Urinary bladder (tissue), 4 donors: ENCODE data around the gene HLA-DRA. TPM values are rescaled to one million over a fixed set of nuclear protein-coding genes. Genes with fewer than 3 reads are reported as not detected.
"Not testable (repeated sequence)": the region's sequence is repeated elsewhere in the genome, so short reads cannot be mapped to it uniquely, and the experiment has no call there.

Experiments used
- DNase-seq: peaks from one replicate; pipeline ENCODE4 v3.0.0-alpha.2; 2015; ENCODE audit errors: extremely low spot score
- H3K27ac ChIP-seq: one replicate; pipeline ENCODE4 v1.5.1; 2013; ENCODE audit warnings: low read depth, mild to moderate bottlenecking, moderate library complexity
- H3K36me3 ChIP-seq: one replicate; pipeline ENCODE4 v1.6.1; 2013; ENCODE audit warnings: mild to moderate bottlenecking, moderate library complexity; ENCODE audit not compliant: insufficient read depth
- H3K4me1 ChIP-seq: one replicate; pipeline ENCODE4 v1.6.1; 2013; ENCODE audit warnings: mild to moderate bottlenecking, moderate library complexity; ENCODE audit not compliant: insufficient read depth
- H3K4me3 ChIP-seq: one replicate; pipeline ENCODE4 v1.5.1; 2013; ENCODE audit warnings: low read depth, low read length
- WGBS: extraction: QIAGEN DNeasy Blood & Tissue Kit; methylation state at CpG from one replicate; pipeline ENCODE4 v1.1.7; 2013; 5-methylcytosine and 5-hydroxymethylcytosine counted together
- polyA plus RNA-seq: library from polyadenylated mRNA; stranded (reverse); fragments of 200-250 nt; gene quantifications from one replicate; pipeline ENCODE4 v1.2.3, GENCODE V29; 2013
- total RNA-seq: library from RNA; depleted of rRNA; stranded (reverse); fragments of >200 nt; gene quantifications from one replicate; pipeline ENCODE4 v1.2.3, GENCODE V29; 2014
- donor health status: healthy with polysubstance abuse.
- donor health status: healthy.

Gene HLA-DRA
- total and polyA plus RNA-seq, 2 donors = 93.9 to 272 TPM

DNA sequence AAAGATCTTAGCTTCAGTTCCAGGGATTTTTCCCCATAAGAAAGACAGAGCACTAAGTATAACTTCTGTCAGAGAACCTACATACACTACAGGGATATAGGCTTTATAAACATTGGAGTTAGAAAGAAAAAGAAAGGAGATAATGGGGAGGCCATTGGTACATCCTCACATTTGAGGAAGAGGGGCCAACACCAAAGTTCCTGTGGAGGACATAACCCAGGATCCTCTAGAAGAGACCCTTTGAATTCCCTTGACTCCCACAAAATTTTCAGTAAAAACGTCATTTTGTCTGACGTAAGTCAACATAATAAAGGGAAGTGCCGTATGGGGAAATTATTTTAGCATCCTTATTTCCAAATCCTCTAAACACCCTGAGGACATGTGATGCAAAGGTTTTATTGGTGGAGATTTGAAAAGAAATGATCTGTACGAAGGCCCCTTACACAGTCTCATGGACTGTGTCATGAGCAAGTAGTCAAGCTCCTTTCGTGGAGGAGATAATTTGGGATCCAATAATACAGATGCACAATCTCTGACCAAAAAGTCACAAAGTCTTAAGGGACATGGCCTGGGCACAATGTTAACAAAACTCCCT lies 33.2 kb downstream of the HLA-DRA start:
- Histone ChIP-seq H3K36me3 (no peaks in the 10 kb centered on the region), H3K4me3 (no peak overlapping the region), H3K27ac (no peak overlapping the region), H3K4me1 (no peaks in the 10 kb centered on the region)
- WGBS = 52% methylated on average over 5 of the region's 5 CpGs
- DNase-seq = no peak

DNA sequence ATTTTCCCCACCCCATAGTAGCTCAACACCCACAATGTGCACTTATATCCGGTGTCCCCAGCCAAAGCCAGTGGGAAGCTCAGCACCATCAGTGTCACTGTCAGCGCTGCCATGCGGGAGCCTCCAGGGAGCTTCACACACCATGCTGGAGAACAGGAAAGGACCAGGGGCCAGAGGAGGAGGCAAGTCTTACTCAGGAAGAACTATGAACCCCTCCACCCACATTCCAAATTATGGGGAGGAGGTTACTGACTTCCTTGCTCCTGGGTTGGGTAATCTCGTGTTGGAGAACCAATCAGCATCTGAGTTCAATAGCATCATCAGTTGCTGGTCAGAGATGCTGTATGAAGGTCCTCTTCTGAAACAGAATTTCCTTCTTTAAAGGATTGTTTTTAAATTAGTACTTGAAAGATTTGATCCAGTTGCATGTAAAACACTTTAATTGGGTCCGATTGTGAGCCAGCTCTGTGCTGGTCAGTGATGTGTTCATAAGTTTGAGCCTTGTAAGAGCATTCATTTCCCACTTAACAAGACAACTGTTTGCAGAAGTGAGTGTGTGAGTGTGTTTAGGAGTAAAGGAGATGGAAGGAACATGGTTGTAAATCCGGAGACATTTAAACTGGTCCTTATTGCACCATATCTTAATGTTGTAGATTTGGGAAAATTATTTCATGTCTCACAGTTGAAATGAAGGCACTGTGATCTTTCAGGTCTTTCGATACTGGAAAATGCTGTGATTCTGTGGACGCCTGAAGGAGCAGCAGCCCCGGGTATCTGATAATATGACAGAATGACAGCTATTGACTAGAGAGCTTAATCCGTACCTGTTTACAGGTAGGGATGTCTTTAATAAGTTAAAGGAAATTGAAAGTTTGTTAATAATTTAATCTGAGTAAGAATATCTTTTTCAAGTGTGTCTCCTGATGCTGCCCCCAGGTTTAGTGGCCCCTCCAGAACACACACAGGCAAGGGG lies 34.0 kb downstream of the HLA-DRA start:
- WGBS = 48% methylated on average over 10 of the region's 10 CpGs
- not testable (repeated sequence) for H3K27ac ChIP-seq, H3K36me3 ChIP-seq, H3K4me3 ChIP-seq, H3K4me1 ChIP-seq, DNase-seq

DNA sequence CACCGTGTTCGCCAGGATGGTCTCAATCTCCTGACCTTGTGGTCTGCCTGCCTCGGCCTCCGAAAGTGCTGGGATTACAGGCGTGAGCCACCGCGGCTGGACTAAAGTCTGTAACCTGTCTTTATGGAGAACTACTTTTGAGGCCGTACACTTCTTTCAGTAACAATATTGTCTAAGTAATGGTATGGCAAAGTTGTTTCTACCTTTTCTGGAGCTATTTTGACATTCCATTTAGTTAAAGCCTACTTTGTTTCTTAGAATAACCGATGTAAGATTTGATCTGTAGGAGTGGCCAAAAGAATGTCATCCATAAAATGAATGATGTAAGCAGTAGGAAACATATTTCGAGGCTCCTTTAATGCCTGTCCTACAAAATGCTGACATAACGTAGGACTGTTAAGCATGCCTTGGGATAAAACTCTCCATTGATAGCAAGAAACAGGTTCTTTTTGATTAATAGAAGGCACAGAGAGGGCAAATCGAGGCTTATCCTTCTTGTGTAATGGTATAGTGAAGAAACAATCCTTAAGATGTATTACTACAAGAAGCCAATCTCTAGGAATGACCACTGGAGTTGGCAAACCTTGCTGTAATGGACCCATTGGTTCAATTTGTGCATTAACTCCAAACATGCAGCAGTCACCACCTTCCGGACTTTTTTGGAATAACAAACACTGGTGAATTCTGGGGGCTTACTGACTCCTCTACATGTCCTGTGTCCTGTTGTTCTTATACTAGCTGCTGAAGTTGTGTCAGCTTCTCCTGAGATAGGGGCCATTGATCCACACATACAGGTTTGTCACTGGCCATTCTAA lies 35.9 kb downstream of the HLA-DRA start:
- Histone ChIP-seq H3K4me1 (no peaks in the 10 kb centered on the region), H3K4me3 (no peak overlapping the region), H3K27ac (no peak overlapping the region), H3K36me3 (no peaks in the 10 kb centered on the region)
- no peak for DNase-seq
- 72% methylated on average over 13 of the region's 13 CpGs for WGBS

DNA sequence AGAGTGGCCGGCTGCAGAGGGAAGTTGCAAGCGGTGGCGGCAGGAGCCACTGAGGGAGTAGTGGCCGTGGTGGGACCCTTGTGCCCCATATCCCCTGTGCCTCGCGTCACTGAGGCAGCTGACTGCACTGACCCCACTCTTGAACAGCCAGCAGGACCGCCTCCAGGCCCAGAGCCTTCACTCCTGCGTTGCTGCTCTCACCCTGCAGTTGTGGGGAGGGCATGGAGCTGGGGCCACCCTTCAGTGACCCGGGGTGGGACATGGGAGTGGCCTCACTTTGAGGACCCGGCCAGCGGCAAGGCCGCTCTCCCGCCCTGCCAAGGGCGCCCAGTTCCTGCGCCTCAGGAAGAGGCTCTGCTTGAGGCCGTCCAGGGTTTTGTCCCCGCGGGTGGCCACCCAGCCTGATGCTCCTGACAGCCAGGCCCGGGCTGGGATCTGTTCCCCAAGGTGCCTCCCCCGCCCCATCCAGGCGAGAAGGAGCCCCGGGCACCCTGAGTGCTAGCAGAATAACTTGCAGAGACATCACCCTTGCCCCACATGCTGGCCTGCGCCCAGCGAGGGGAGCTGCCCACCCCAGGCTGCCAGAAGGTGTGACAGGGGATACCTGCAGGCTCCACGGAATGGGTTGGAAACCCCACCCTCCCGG lies 44.4 kb downstream of the HLA-DRA start:
- WGBS = 69% methylated on average over 26 of the region's 26 CpGs
- DNase-seq = no peak
- H3K36me3 ChIP-seq = no peaks in the 10 kb centered on the region
- no peak overlapping the region for H3K4me3 ChIP-seq
- no peak overlapping the region for H3K27ac ChIP-seq
- no peaks in the 10 kb centered on the region for H3K4me1 ChIP-seq

DNA sequence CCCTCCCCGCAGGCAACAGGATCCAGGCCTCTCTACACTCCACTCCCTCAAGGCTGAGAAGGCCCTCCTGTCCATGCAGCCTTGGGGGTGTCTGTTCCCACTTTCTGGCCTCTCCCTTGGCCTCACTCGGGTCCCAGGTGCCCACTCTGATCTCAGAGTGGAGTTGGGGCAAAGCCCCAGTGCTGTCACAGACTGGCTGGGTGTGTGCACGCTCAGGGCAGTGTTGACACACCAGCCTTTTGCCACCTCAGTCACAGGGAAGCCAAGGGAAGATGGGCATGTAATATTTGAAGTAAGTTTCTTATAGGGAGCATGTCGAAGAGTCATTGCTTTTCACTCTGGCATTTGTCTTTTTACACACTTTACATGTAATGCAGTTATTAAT lies 44.9 kb downstream of the HLA-DRA start:
- no peak overlapping the region for H3K4me3 ChIP-seq
- no peak for DNase-seq
- no peak overlapping the region for H3K27ac ChIP-seq
- 69% methylated on average over 4 of the region's 4 CpGs for WGBS
- H3K36me3 ChIP-seq = no peaks in the 10 kb centered on the region
- H3K4me1 ChIP-seq = no peaks in the 10 kb centered on the region

DNA sequence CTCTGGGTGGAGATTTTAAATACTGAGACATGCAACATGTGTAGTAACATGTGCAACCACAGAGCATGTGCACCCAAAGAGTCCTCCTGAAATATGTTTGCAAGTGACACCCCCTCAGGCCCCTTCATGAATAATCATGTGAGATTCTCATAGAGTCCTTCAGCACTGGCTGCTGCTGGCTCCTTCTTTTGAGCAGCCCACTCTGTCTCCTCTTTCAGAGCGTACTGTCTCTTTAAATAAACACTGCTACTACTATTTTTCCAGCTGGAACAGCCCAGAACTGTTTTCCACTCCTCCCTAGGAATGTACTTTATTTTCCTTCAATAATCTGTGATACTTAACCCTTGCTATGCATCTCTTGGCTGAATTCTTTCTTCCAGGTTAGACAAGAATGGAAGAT lies 48.4 kb downstream of the HLA-DRA start:
- Histone ChIP-seq H3K27ac (no peak overlapping the region), H3K4me1 (no peaks in the 10 kb centered on the region), H3K36me3 (no peaks in the 10 kb centered on the region), H3K4me3 (no peak overlapping the region)
- 39% methylated on average over 1 of the region's 1 CpG for WGBS
- DNase-seq = no peak

DNA sequence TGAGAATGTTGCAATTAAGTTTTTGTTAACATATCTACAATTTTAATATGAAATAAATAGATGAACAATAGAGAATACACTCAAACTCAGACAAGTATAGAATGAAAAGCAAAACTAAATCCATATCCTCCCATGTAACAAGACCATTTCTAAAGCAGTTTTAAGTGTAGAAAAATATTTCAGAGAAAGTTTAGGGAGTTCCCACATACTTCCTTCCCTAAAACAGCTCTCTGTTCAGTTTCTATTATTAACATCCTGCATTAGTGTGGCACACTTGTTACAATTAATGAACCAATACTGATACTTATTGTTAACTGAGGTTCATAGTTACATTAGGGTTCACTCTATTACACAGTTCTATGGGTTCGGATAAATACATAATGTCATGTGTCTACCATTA lies 52.0 kb downstream of the HLA-DRA start:
- DNase-seq = no peak
- WGBS = 0% methylated on average over 1 of the region's 1 CpG
- H3K4me1 ChIP-seq = no peaks in the 10 kb centered on the region
- H3K36me3 ChIP-seq = no peaks in the 10 kb centered on the region
- H3K27ac ChIP-seq = no peak overlapping the region
- H3K4me3 ChIP-seq = no peak overlapping the region

DNA sequence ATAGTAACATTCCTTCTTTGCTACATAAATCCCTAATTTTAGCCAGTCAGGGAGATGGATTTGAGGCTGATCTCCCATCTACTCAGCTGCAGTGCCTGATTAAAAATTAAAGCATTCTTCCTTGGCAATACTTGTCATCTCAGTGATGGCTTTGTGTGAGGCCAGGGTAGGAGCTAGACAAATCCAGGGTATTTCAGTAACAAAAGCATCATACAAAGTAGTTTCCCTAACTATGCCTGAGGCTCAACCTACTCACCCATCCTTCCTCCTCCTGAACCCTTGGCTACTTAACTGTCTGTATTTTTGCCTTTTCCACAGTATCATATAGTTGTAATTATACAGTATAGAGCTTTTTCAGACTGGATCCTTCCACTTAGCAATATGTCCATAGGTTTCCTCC lies 52.7 kb downstream of the HLA-DRA start:
- H3K4me1 ChIP-seq = no peaks in the 10 kb centered on the region
- DNase-seq = no peak
- H3K36me3 ChIP-seq = no peaks in the 10 kb centered on the region
- no peak overlapping the region for H3K4me3 ChIP-seq
- no peak overlapping the region for H3K27ac ChIP-seq

Other genes starting within 250 kb of the HLA-DRA start
- gene PBX2, start 249.7 kb upstream of the HLA-DRA start, total RNA-seq = 44.1 TPM
- 62.2 TPM for gene PBX2, start 249.7 kb upstream of the HLA-DRA start, polyA plus RNA-seq
- 2.2 TPM for gene GPSM3, start 247.2 kb upstream of the HLA-DRA start, total RNA-seq
- gene GPSM3, start 247.2 kb upstream of the HLA-DRA start, polyA plus RNA-seq = 12.8 TPM
- 11.2 TPM for gene NOTCH4, start 215.8 kb upstream of the HLA-DRA start, total RNA-seq
- gene NOTCH4, start 215.8 kb upstream of the HLA-DRA start, polyA plus RNA-seq = 27.6 TPM
- gene TSBP1, start 68.0 kb upstream of the HLA-DRA start, total RNA-seq = not detected
- not detected for gene TSBP1, start 68.0 kb upstream of the HLA-DRA start, polyA plus RNA-seq
- not detected for gene BTNL2, start 32.7 kb upstream of the HLA-DRA start, total RNA-seq
- not detected for gene BTNL2, start 32.7 kb upstream of the HLA-DRA start, polyA plus RNA-seq
- 3.8 TPM for gene HLA-DRB5, start 90.4 kb downstream of the HLA-DRA start, total RNA-seq
- gene HLA-DRB5, start 90.4 kb downstream of the HLA-DRA start, polyA plus RNA-seq = 3.4 TPM
- 10.2 TPM for gene HLA-DRB1, start 150.0 kb downstream of the HLA-DRA start, total RNA-seq
- gene HLA-DRB1, start 150.0 kb downstream of the HLA-DRA start, polyA plus RNA-seq = 107 TPM
- gene HLA-DQA1, start 197.5 kb downstream of the HLA-DRA start, total RNA-seq = 16.0 TPM
- gene HLA-DQA1, start 197.5 kb downstream of the HLA-DRA start, polyA plus RNA-seq = 41.8 TPM
- 4.0 TPM for gene HLA-DQB1, start 226.8 kb downstream of the HLA-DRA start, total RNA-seq
- 36.1 TPM for gene HLA-DQB1, start 226.8 kb downstream of the HLA-DRA start, polyA plus RNA-seq